DOHH2 (cell line): ENCODE results near the gene ATIC.
"Not testable (repeated sequence)": the region's sequence is repeated elsewhere in the genome, so short reads cannot be mapped to it uniquely, and the experiment has no call there.

Source experiments
- H3F3A ChIP-seq: fragments of 200-600 bp; sonication (generic), shearing (Covaris generic); 2 replicates; pipeline ENCODE4 v1.6.0; 2016; ENCODE audit warnings: antibody characterized with exemption, mild to moderate bottlenecking; ENCODE audit not compliant: control insufficient read depth, insufficient read depth
- H3K27ac ChIP-seq: fragments of 200-600 bp; sonication (generic); 2 replicates; pipeline ENCODE4 v1.5.1; 2014; ENCODE audit warnings: low read depth, mild to moderate bottlenecking, low read length, moderate library complexity
- H3K27me3 ChIP-seq: fragments of 200-600 bp; sonication (generic); 2 replicates; pipeline ENCODE4 v1.6.1; 2014; ENCODE audit warnings: mild to moderate bottlenecking, low read length, mixed read lengths; ENCODE audit not compliant: control insufficient read depth
- H3K36me3 ChIP-seq: fragments of 200-600 bp; sonication (generic); 2 replicates; pipeline ENCODE4 v1.6.1; 2014; ENCODE audit warnings: mild to moderate bottlenecking, low read length, moderate library complexity, mixed read lengths; ENCODE audit not compliant: control insufficient read depth
- H3K4me1 ChIP-seq: fragments of 200-600 bp; sonication (generic); 2 replicates; pipeline ENCODE4 v1.6.1; 2014; ENCODE audit warnings: mild to moderate bottlenecking, low read length, mixed read lengths; ENCODE audit not compliant: control insufficient read depth
- H3K4me2 ChIP-seq: fragments of 200-600 bp; sonication (generic); 2 replicates; pipeline ENCODE4 v1.6.0; 2014; ENCODE audit warnings: mild to moderate bottlenecking, low read length, moderate library complexity
- H3K4me3 ChIP-seq: fragments of 200-600 bp; sonication (generic); 2 replicates; pipeline ENCODE4 v1.5.1; 2014; ENCODE audit warnings: mild to moderate bottlenecking, low read length, mixed read lengths
- H3K79me2 ChIP-seq: fragments of 200-600 bp; sonication (generic); 2 replicates; pipeline ENCODE4 v1.6.1; 2014; ENCODE audit warnings: mild to moderate bottlenecking, low read length, mixed read lengths; ENCODE audit not compliant: control insufficient read depth
- H3K9me2 ChIP-seq: fragments of 200-600 bp; sonication (generic); replicated peaks from 2 replicates; pipeline ENCODE4 v1.6.1; 2014; ENCODE audit warnings: mild to moderate bottlenecking, low read length, mixed read lengths; ENCODE audit not compliant: control insufficient read depth
- H3K9me3 ChIP-seq: fragments of 200-600 bp; sonication (generic); 2 replicates; pipeline ENCODE4 v1.6.1; 2014; ENCODE audit warnings: antibody characterized with exemption, low read length, mixed read lengths; ENCODE audit not compliant: control insufficient read depth, insufficient read depth
- H4K20me1 ChIP-seq: fragments of 200-600 bp; sonication (generic); 2 replicates; pipeline ENCODE4 v1.6.0; 2014; ENCODE audit warnings: low read depth, mild to moderate bottlenecking, antibody characterized with exemption, low read length, moderate library complexity; ENCODE audit not compliant: control insufficient read depth, insufficient read depth
- CTCF ChIP-seq: fragments of 200-600 bp; sonication (generic); IDR thresholded peaks from one replicate; pipeline ENCODE4 v1.5.1; 2014; ENCODE audit warnings: antibody characterized with exemption, mild to moderate bottlenecking, low read depth, low read length; ENCODE audit not compliant: poor library complexity, severe bottlenecking
- EZH2phosphoT487 ChIP-seq: fragments of 200-600 bp; sonication (generic); IDR thresholded peaks from 2 replicates; pipeline ENCODE4 v1.6.1; 2017; ENCODE audit warnings: borderline replicate concordance, mild to moderate bottlenecking, antibody characterized with exemption, low read length, moderate library complexity, mixed read lengths

Gene ATIC

GRCh38 chr2:215299337-215299859 lies 12.5 kb upstream of the ATIC start:
- Histone ChIP-seq H3K27ac (no peak overlapping the region), H3F3A (no peaks in the 10 kb centered on the region), H3K79me2 (no peaks in the 10 kb centered on the region), H3K27me3 (no peaks in the 10 kb centered on the region), H3K36me3 (no peaks in the 10 kb centered on the region), H3K9me3 (no peaks in the 10 kb centered on the region; the same call in 1 of the 2 replicates), H3K4me1 (no peaks in the 10 kb centered on the region), H4K20me1 (no peaks in the 10 kb centered on the region), H3K4me2 (no peak overlapping the region), H3K4me3 (no peak overlapping the region), H3K9me2 (no peaks in the 10 kb centered on the region)
- no peak for TF ChIP-seq EZH2phosphoT487
- no peak for TF ChIP-seq CTCF

- Histone ChIP-seq H3K27me3 (no peaks in the 10 kb centered on the region), H3K4me2 (no peak overlapping the region), H3K36me3 (no peaks in the 10 kb centered on the region), H3K9me3 (no peaks in the 10 kb centered on the region; the same call in 1 of the 2 replicates), H3F3A (no peaks in the 10 kb centered on the region), H3K27ac (no peak overlapping the region), H3K9me2 (no peaks in the 10 kb centered on the region), H4K20me1 (no peaks in the 10 kb centered on the region), H3K4me3 (no peak overlapping the region), H3K79me2 (no peaks in the 10 kb centered on the region), H3K4me1 (no peaks in the 10 kb centered on the region)
- TF ChIP-seq CTCF (no peak), EZH2phosphoT487 (no peak)
Observed at GRCh38 chr2:215301994-215302393, 9.9 kb upstream of the ATIC start.

- H3K27me3 ChIP-seq, H3K9me3 ChIP-seq, H3F3A ChIP-seq, H4K20me1 ChIP-seq, H3K9me2 ChIP-seq: not testable (repeated sequence)
- peaks cover 37% of the 10 kb centered on the region for H3K4me1 ChIP-seq
- H3K27ac ChIP-seq, result peak overlapping the region; percentile 40; the same call in 1 of the 2 replicates
- peak overlapping the region; percentile 77 for H3K4me3 ChIP-seq
- peak overlapping the region; percentile 79 for H3K4me2 ChIP-seq
- peaks cover 42% of the 10 kb centered on the region for H3K36me3 ChIP-seq
- H3K79me2 ChIP-seq, result peaks cover 47% of the 10 kb centered on the region
Observed at GRCh38 chr2:215311259-215311624, 617 bp upstream of the ATIC start.

GRCh38 chr2:215313255-215313613 lies 1.4 kb downstream of the ATIC start:
- Histone ChIP-seq H3F3A (no peaks in the 10 kb centered on the region), H3K4me1 (peaks cover 50% of the 10 kb centered on the region), H4K20me1 (no peaks in the 10 kb centered on the region), H3K36me3 (peaks cover 62% of the 10 kb centered on the region), H3K27me3 (no peaks in the 10 kb centered on the region), H3K9me2 (no peaks in the 10 kb centered on the region), H3K27ac (no peak overlapping the region), H3K9me3 (no peaks in the 10 kb centered on the region), H3K4me2 (peak overlapping the region; percentile 79), H3K4me3 (peak overlapping the region; percentile 77), H3K79me2 (peaks cover 66% of the 10 kb centered on the region)
- no peak for TF ChIP-seq CTCF
- TF ChIP-seq EZH2phosphoT487, result no peak
